Endothelial cell of umbilical vein (primary cell): ENCODE data around the gene NEDD4L. TPM values are rescaled to one million over a fixed set of nuclear protein-coding genes. Genes with fewer than 3 reads are reported as not detected.

Experiments
- BruUV-seq: library from RNA; stranded (reverse); fragments of 400-500 nt; replicated peaks from 2 replicates; lab custom pipeline; 2021; lab: Mats Ljungman, UMichigan
- CTCF ChIA-PET: fragments of 300-600, 350-600 bp; sonication (Branson Sonifier 250); formaldehyde crosslinking; loops from one replicate; lab custom pipeline; 2021; ENCODE audit warnings: antibody characterized with exemption, inconsistent platforms; lab: Charles Lee
- POLR2A ChIA-PET: fragments of 300-600, 350-600 bp; sonication (Branson Sonifier 250); formaldehyde crosslinking; loops from one replicate; lab custom pipeline; 2021; ENCODE audit warnings: antibody characterized with exemption, inconsistent platforms; lab: Charles Lee
- DNase-seq: peaks from one replicate; pipeline ENCODE4 v3.0.0-alpha.2; 2011; ENCODE audit warnings: low read depth, low spot score
- FAIRE-seq: peaks from 2 replicates; lab custom pipeline; 2011; peaks lifted over from hg19 to GRCh38; lab: Jason Lieb, UNC
- H2AFZ ChIP-seq: 2 replicates; pipeline ENCODE4 v1.6.0; 2012; ENCODE audit warnings: low read depth, low read length, control low read depth, inconsistent platforms
- H3K27ac ChIP-seq: 2 replicates; pipeline ENCODE4 v1.5.1; 2011; ENCODE audit warnings: low read depth, mild to moderate bottlenecking, control low read depth, low read length, moderate library complexity; ENCODE audit not compliant: insufficient read depth
- H3K27me3 ChIP-seq, 2 experiments: 2 replicates each; pipeline versions ENCODE4 v1.6.0 to v1.6.1; 2011; ENCODE audit warnings: low read length in 2 of 2, mixed read lengths in 1 of 2; ENCODE audit not compliant: control insufficient read depth in 2 of 2, insufficient read depth in 2 of 2
- H3K36me3 ChIP-seq, 2 experiments: 2 replicates in 1 of 2; 3 replicates in 1 of 2; pipeline ENCODE4 v1.5.1; 2011; ENCODE audit warnings: low read length in 2 of 2, mild to moderate bottlenecking in 1 of 2, moderate library complexity in 1 of 2; ENCODE audit not compliant: control insufficient read depth in 2 of 2, insufficient read depth in 2 of 2; ENCODE audit errors: extremely low read depth in 1 of 2
- H3K4me1 ChIP-seq: 3 replicates; pipeline ENCODE4 v1.5.1; 2011; ENCODE audit warnings: mild to moderate bottlenecking, low read length; ENCODE audit not compliant: control insufficient read depth, insufficient read depth; ENCODE audit errors: extremely low read depth
- H3K4me2 ChIP-seq: 2 replicates; pipeline ENCODE4 v1.6.1; 2011; ENCODE audit warnings: low read length, control low read depth, mixed read lengths; ENCODE audit not compliant: insufficient read depth
- H3K4me3 ChIP-seq, 3 experiments: fragments of 200-600 bp in 1 of 3; sonication (generic), shearing (Covaris generic) in 1 of 3; replicated peaks in 1 of 3; 2 replicates each; pipeline ENCODE4 v1.5.1; 2011 to 2016; ENCODE audit warnings: control low read depth in 3 of 3, low read length in 3 of 3, mild to moderate bottlenecking in 2 of 3, inconsistent platforms in 1 of 3, low read depth in 1 of 3, moderate library complexity in 1 of 3; ENCODE audit not compliant: insufficient read depth in 1 of 3
- H3K79me2 ChIP-seq: 2 replicates; pipeline ENCODE4 v1.6.0; 2012; ENCODE audit warnings: low read length, inconsistent platforms; ENCODE audit not compliant: control insufficient read depth, insufficient read depth
- H3K9ac ChIP-seq: replicated peaks from 2 replicates; pipeline ENCODE3; 2011; ENCODE audit warnings: low read length, control low read depth; ENCODE audit not compliant: insufficient read depth; ENCODE audit errors: extremely low read depth
- H3K9me1 ChIP-seq: replicated peaks from 3 replicates; pipeline ENCODE4 v1.6.0; 2011; ENCODE audit warnings: mild to moderate bottlenecking, low read length; ENCODE audit not compliant: control insufficient read depth, insufficient read depth; ENCODE audit errors: extremely low read depth
- H3K9me3 ChIP-seq: replicated peaks from 2 replicates; pipeline ENCODE4 v1.5.1; 2012; ENCODE audit warnings: low read length, inconsistent platforms; ENCODE audit not compliant: control insufficient read depth, insufficient read depth
- H4K20me1 ChIP-seq: replicated peaks from 2 replicates; pipeline ENCODE3; 2011; ENCODE audit warnings: mild to moderate bottlenecking, low read length; ENCODE audit not compliant: control insufficient read depth, insufficient read depth; ENCODE audit errors: extremely low read depth
- CTCF ChIP-seq, 2 donors: IDR thresholded peaks; 1 replicate in 1 of 2; 2 replicates in 1 of 2; pipeline ENCODE4 v1.5.1; 2011; ENCODE audit warnings: low read length in 2 of 2, mild to moderate bottlenecking in 2 of 2, moderate library complexity in 2 of 2, control low read depth in 1 of 2, inconsistent platforms in 1 of 2, low read depth in 1 of 2; ENCODE audit not compliant: insufficient read depth in 1 of 2; ENCODE audit errors: extremely low read depth in 1 of 2
- EZH2 ChIP-seq: IDR thresholded peaks from 2 replicates; pipeline ENCODE4 v1.6.1; 2012; ENCODE audit warnings: borderline replicate concordance, low read depth, mild to moderate bottlenecking, moderate library complexity, low read length, inconsistent platforms; ENCODE audit not compliant: severe bottlenecking
- FOS ChIP-seq: IDR thresholded peaks from 2 replicates; pipeline ENCODE4 v1.6.1; 2011; ENCODE audit warnings: mild to moderate bottlenecking, low read length, moderate library complexity, borderline replicate concordance; ENCODE audit not compliant: insufficient read depth
- GATA2 ChIP-seq: IDR thresholded peaks from 2 replicates; pipeline ENCODE4 v1.7.0; 2011; ENCODE audit warnings: low read depth, mild to moderate bottlenecking, moderate library complexity, mixed read lengths, low read length; ENCODE audit not compliant: insufficient read length, insufficient read depth
- JUN ChIP-seq: IDR thresholded peaks from 2 replicates; pipeline ENCODE4 v1.6.1; 2011; ENCODE audit warnings: borderline replicate concordance, low read depth; ENCODE audit not compliant: insufficient read length, insufficient read depth
- MAX ChIP-seq: IDR thresholded peaks from 2 replicates; pipeline ENCODE4 v1.6.1; 2011; ENCODE audit not compliant: insufficient read depth, insufficient read length
- MYC ChIP-seq: IDR thresholded peaks from one replicate; pipeline ENCODE4 v1.6.1; 2011; ENCODE audit warnings: mild to moderate bottlenecking, low read depth, low read length
- POLR2A ChIP-seq: IDR thresholded peaks from 2 replicates; pipeline ENCODE4 v1.6.1; 2012; ENCODE audit warnings: low read depth, mild to moderate bottlenecking, control low read depth, low read length
- POLR2AphosphoS5 ChIP-seq: IDR thresholded peaks from 2 replicates; pipeline ENCODE4 v1.6.1; 2012; ENCODE audit warnings: low read depth, mild to moderate bottlenecking, control low read depth, low read length, moderate library complexity; ENCODE audit not compliant: insufficient read depth
- dilution Hi-C: fragments of 300-500 bp; cut with MboI; formaldehyde crosslinking; loops from one replicate; pipeline ENCODE4 v1.15.0; 2019; ENCODE audit warnings: low sequenced_read_pairs; ENCODE audit not compliant: extremely low pct_ligation_motif_present
- intact Hi-C: fragments of 100-400 bp; cut with micrococcal nuclease; formaldehyde crosslinking; loops from one replicate; pipeline ENCODE4 v1.10.0; 2022
- polyA plus RNA-seq, 4 experiments: library from polyadenylated mRNA; depleted of rRNA in 3 of 4; stranded (reverse) in 3 of 4; unstranded in 1 of 4; fragments of >200 nt; gene quantifications; 2 replicates each; pipeline versions ENCODE4 v1.2.1 to v1.2.3, GENCODE V29; 2011 to 2012; ENCODE audit warnings: missing spikeins in 1 of 4
- total RNA-seq: library from RNA; stranded (reverse); gene quantifications from 2 replicates; pipeline ENCODE4 v1.2.3, GENCODE V29; 2021

The NEDD4L gene
- total and polyA plus RNA-seq, 2 donors (not counting 3 experiments of a cell fraction or from before 2014, with no cell fraction given): 20.5 to 78.9 TPM

- intact Hi-C loops: no loop called here
Observed at GRCh38 chr18:58228762-58229161, 184.7 kb downstream of the NEDD4L start.

More at GRCh38 chr18:58228762-58229161, 184.7 kb downstream of the NEDD4L start:
- CTCF ChIA-PET: interaction anchor here (1.3 kb wide), 2 partner anchors 13 to 48 kb away, joined by 3 to 4 read pairs; no protein-coding TSS in a partner anchor
- no peaks in the 10 kb centered on the region for H3K79me2 ChIP-seq
- no peaks in the 10 kb centered on the region for H3K36me3 ChIP-seq
- no peak for TF ChIP-seq MAX
- no peak for TF ChIP-seq POLR2AphosphoS5
- TF ChIP-seq FOS: no peak
- no peak for TF ChIP-seq EZH2
- no peak for TF ChIP-seq POLR2A
- TF ChIP-seq CTCF (IDR thresholded peaks at IDR 0.05; ENCODE audit: extremely low read depth in 1 of 2, insufficient read depth in 1 of 2, low read depth in 1 of 2, low read length in 2 of 2): no peak
- no peak for TF ChIP-seq GATA2
- TF ChIP-seq MYC: no peak
- no peak for TF ChIP-seq JUN
- peaks cover 16% of the 10 kb centered on the region for H3K4me1 ChIP-seq
- FAIRE-seq: no peak
- H3K9me3 ChIP-seq: no peaks in the 10 kb centered on the region
- H2AFZ ChIP-seq: no peak overlapping the region
- no peak overlapping the region for H3K27ac ChIP-seq
- dilution Hi-C loops: no loop called here
- no TSS peak for BruUV-seq
- no peak overlapping the region for H3K4me2 ChIP-seq
- no peaks in the 10 kb centered on the region for H4K20me1 ChIP-seq
- H3K9ac ChIP-seq: no peak overlapping the region
- no peak overlapping the region for H3K4me3 ChIP-seq
- no peak for DNase-seq
- POLR2A ChIA-PET: no interaction called here
- H3K9me1 ChIP-seq: no peaks in the 10 kb centered on the region
- no peaks in the 10 kb centered on the region for H3K27me3 ChIP-seq
